C4-2B (cell line): Measurements from ENCODE around the gene SBNO2.

Source experiments
- H3K27ac ChIP-seq: fragments of 450-650 bp; 2 replicates; pipeline ENCODE4 v1.5.1; 2017
- ZFX ChIP-seq: fragments of 450-650 bp; IDR thresholded peaks from 2 replicates; pipeline ENCODE4 v1.6.1; 2017
- TF ChIP-seq, protein P1 (sequence below): fragments of 450-650 bp; conservative IDR thresholded peaks from 2 replicates; pipeline ENCODE4 v1.5.1; 2017; ENCODE audit warnings: mild to moderate bottlenecking

The SBNO2 gene

DNA sequence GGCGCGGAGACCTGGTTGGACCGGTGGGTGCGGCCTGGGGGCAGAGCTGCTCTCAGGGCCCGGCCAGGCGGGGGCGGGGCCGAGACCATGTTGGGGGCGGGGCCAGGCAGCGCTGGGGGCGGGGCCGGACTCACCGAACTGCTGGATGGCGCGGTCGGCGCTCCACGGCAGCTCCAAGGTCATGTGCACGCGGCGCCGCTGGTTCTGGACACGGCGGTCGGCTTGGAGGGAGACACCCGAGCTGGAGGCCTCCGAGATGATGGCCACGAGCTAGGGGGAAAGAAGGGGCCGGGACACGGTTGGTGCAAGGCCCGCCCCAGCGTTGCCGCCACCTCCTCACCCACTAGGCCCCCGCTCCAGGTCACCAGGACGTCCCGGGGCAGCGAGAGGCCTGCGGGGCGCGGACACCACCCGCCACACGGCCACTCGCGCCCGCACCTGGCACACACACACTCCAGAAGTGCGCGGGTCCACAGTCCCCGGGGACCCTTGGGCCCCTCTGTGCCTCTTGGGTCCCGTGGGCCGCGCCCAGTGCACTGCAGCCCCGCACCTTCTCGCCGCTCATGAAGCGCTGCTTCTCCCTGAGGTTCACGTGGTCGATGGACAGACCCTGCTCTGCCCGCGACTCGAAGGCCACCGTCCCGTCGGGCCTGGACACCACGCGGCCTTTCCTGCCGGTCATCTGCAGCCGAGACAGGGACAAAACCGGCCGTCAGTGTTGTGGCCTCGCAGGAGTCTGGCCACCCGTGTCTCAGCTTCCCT lies 61.6 kb downstream of the SBNO2 start:
- TF ChIP-seq, protein P1, sequence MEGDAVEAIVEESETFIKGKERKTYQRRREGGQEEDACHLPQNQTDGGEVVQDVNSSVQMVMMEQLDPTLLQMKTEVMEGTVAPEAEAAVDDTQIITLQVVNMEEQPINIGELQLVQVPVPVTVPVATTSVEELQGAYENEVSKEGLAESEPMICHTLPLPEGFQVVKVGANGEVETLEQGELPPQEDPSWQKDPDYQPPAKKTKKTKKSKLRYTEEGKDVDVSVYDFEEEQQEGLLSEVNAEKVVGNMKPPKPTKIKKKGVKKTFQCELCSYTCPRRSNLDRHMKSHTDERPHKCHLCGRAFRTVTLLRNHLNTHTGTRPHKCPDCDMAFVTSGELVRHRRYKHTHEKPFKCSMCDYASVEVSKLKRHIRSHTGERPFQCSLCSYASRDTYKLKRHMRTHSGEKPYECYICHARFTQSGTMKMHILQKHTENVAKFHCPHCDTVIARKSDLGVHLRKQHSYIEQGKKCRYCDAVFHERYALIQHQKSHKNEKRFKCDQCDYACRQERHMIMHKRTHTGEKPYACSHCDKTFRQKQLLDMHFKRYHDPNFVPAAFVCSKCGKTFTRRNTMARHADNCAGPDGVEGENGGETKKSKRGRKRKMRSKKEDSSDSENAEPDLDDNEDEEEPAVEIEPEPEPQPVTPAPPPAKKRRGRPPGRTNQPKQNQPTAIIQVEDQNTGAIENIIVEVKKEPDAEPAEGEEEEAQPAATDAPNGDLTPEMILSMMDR = no peak
- TF ChIP-seq ZFX = peak; percentile 75; the same call in 1 of the 2 replicates
- H3K27ac ChIP-seq = peak overlapping the region; percentile 90

DNA sequence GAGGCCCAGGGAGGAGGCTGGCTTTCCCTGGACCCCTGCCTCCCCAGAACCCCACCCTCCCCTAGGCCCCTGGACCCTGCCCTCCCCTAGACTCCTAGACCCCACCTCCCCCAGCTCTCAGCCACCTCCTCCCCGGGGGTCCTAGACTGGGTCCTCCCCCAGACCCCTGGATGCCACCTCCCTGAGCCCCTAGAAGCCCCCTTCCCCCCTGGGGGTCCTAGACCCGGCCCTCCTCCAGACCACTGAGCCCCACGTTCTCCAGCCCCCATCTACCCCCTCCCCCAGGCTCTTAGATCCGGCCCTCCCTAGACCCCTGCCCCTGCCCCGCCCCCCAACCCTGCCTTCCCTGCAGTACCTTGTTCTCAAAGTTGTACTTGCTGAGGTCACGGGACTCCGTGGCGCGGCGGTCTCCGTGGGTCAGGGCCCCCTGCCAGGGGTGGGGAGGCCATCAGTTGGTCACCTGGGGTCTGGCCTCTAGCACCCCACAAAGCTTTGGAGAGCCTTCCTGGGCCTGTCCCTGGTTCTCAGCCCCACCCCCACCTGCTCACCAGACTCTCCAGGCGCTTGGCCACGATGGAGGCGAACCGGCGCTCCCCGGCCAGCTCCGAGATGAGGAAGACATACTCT lies 62.3 kb downstream of the SBNO2 start:
- H3K27ac ChIP-seq = peak overlapping the region; percentile 90
- TF ChIP-seq ZFX = no peak
- TF ChIP-seq, protein P1 = no peak

- peak overlapping the region; percentile 90 for H3K27ac ChIP-seq
- TF ChIP-seq ZFX = no peak
- TF ChIP-seq, protein P1 = no peak
Measured at GRCh38 chr19:1110809-1111640, 63.0 kb downstream of the SBNO2 start.

GRCh38 chr19:1109697-1110671 lies 64.1 kb downstream of the SBNO2 start:
- H3K27ac ChIP-seq = no peak overlapping the region
- no peak for TF ChIP-seq ZFX
- TF ChIP-seq, protein P1 = no peak

DNA sequence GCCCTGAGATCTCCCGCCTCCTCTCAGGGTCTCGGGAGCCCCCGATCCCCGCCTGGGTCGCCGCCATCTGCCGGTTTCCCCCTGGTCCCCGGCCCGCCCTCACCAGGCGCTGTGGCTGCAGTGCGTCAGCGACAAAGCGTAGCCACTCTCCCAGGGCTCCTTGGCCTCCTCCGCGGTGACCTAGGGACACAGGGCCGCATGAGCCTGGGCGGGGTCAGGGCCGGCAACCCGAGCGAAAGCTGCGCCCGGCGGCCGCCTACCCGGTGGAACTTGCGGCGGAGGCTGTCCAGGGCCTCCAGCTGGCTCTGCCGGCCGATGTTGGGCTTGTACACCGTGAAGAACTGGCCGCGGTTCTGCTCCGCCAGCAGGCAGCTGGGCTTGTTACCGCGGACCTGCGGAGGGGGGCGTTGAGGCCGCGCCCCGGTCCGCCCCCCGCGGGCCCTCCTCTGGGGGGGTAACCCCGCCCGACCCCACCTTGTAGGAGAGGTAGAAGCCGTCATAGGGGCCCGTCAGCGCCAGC lies 65.0 kb downstream of the SBNO2 start:
- no peak overlapping the region for H3K27ac ChIP-seq
- TF ChIP-seq, protein P1 = no peak
- TF ChIP-seq ZFX = no peak

DNA sequence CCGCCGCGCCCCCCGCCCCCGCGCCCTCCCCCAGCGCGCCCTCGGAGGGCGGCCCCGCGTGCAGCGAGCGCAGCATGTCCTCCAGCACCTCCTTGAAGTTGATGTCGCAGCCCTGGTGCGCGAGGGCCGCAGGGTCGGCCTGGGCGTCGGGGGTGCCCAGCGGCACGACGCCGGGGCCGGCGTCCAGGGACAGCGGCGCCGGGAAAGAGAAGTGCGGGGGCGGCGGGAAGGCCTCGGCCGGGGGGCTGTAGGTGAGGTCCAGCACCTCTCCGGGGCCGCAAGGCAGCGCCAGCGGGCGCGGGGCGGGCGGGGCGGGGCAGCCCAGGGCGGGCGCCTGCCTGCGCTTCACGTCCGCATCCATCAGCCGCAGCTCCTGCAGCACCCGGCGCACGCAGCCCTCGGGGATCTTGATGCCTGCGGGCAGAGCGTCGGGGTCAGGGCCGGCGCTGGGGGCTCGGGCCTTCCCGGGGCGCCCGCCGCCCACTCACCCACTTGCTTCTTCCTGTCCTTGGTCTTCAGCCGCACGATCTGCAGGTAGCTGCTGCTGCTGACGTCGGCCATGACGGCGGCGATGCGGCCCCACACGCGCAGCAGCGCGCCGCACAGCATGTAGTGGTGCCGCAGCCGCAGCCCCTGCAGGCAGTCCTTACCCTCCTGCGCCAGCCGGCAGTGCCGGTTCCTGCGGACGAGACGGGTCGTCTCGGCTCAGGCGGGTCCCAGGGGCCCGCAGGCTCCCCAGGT lies 65.6 kb downstream of the SBNO2 start:
- no peak for TF ChIP-seq ZFX
- TF ChIP-seq, protein P1 = no peak
- no peak overlapping the region for H3K27ac ChIP-seq
